ENCODE measurements around the gene EGR4. TPM values are rescaled to one million over a fixed set of nuclear protein-coding genes. Genes with fewer than 3 reads are reported as not detected.
A peak's percentile ranks its signal among the peaks of the same experiment; 100 is the strongest.

EGR4 gene
- polyA plus RNA-seq, 1 of the 3 experiments (the other 2 are of a cell fraction): 0.02 TPM

- 85% methylated on average over 3 of the region's 3 CpGs for WGBS (ENCODE audit: low lambda C conversion rate)
Measured at GRCh38 chr2:73244580-73244979, 48.8 kb downstream of the EGR4 start.

GRCh38 chr2:73243884-73244570 lies 49.3 kb downstream of the EGR4 start:
- POLR2A ChIA-PET: interaction anchor here (0.9 to 1.5 kb wide), 5 partner anchors 9 to 13 kb away, joined by 3 to 13 read pairs (median 6); partner anchors contain the start of genes CCT7 and PRADC1
- DNase-seq: peak; percentile 74
- TF ChIP-seq TAF1 (IDR thresholded peaks at IDR 0.05; ENCODE audit: borderline replicate concordance, low read depth, low read length) (no peak), YY1 (IDR thresholded peaks at IDR 0.05; ENCODE audit: low read depth) (no peak), POLR2AphosphoS5 (IDR thresholded peaks at IDR 0.05; ENCODE audit: low read depth, low read length) (no peak), RXRA (IDR thresholded peaks at IDR 0.05; ENCODE audit: borderline replicate concordance, low read depth) (no peak), SMC3 (IDR thresholded peaks at IDR 0.05; ENCODE audit: low read depth, low read length) (no peak), USF1 (IDR thresholded peaks at IDR 0.05; ENCODE audit: borderline replicate concordance, low read depth) (no peak), MEF2A (IDR thresholded peaks at IDR 0.05; ENCODE audit: borderline replicate concordance, low read depth) (no peak), MXI1 (IDR thresholded peaks at IDR 0.05; ENCODE audit: low read depth, low read length) (peak; percentile 81; the same call in 1 of the 2 replicates), GATA2 (CRISPR knock-in tag; IDR thresholded peaks at IDR 0.05) (peak; percentile 60), JUND (IDR thresholded peaks at IDR 0.05) (no peak), FOSL2 (IDR thresholded peaks at IDR 0.05; ENCODE audit: borderline replicate concordance, low read depth) (no peak)
- TF ChIP-seq, protein P1, sequence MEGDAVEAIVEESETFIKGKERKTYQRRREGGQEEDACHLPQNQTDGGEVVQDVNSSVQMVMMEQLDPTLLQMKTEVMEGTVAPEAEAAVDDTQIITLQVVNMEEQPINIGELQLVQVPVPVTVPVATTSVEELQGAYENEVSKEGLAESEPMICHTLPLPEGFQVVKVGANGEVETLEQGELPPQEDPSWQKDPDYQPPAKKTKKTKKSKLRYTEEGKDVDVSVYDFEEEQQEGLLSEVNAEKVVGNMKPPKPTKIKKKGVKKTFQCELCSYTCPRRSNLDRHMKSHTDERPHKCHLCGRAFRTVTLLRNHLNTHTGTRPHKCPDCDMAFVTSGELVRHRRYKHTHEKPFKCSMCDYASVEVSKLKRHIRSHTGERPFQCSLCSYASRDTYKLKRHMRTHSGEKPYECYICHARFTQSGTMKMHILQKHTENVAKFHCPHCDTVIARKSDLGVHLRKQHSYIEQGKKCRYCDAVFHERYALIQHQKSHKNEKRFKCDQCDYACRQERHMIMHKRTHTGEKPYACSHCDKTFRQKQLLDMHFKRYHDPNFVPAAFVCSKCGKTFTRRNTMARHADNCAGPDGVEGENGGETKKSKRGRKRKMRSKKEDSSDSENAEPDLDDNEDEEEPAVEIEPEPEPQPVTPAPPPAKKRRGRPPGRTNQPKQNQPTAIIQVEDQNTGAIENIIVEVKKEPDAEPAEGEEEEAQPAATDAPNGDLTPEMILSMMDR (IDR thresholded peaks at IDR 0.05): no peak
- TF ChIP-seq, protein P2, sequence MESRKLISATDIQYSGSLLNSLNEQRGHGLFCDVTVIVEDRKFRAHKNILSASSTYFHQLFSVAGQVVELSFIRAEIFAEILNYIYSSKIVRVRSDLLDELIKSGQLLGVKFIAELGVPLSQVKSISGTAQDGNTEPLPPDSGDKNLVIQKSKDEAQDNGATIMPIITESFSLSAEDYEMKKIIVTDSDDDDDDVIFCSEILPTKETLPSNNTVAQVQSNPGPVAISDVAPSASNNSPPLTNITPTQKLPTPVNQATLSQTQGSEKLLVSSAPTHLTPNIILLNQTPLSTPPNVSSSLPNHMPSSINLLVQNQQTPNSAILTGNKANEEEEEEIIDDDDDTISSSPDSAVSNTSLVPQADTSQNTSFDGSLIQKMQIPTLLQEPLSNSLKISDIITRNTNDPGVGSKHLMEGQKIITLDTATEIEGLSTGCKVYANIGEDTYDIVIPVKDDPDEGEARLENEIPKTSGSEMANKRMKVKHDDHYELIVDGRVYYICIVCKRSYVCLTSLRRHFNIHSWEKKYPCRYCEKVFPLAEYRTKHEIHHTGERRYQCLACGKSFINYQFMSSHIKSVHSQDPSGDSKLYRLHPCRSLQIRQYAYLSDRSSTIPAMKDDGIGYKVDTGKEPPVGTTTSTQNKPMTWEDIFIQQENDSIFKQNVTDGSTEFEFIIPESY (IDR thresholded peaks at IDR 0.05; ENCODE audit: borderline replicate concordance, low read depth): no peak
- TF ChIP-seq, protein P3, sequence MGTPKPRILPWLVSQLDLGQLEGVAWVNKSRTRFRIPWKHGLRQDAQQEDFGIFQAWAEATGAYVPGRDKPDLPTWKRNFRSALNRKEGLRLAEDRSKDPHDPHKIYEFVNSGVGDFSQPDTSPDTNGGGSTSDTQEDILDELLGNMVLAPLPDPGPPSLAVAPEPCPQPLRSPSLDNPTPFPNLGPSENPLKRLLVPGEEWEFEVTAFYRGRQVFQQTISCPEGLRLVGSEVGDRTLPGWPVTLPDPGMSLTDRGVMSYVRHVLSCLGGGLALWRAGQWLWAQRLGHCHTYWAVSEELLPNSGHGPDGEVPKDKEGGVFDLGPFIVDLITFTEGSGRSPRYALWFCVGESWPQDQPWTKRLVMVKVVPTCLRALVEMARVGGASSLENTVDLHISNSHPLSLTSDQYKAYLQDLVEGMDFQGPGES (IDR thresholded peaks at IDR 0.05; ENCODE audit: low read depth, low read length): no peak
- TF ChIP-seq, protein P4, sequence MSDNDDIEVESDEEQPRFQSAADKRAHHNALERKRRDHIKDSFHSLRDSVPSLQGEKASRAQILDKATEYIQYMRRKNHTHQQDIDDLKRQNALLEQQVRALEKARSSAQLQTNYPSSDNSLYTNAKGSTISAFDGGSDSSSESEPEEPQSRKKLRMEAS (IDR thresholded peaks at IDR 0.05; ENCODE audit: low read depth): no peak

More at GRCh38 chr2:73244580-73244979, 48.8 kb downstream of the EGR4 start:
- Histone ChIP-seq H3K36me3 (replicated peaks in 1 of 2; ENCODE audit: control insufficient read depth in 1 of 2, insufficient read depth in 2 of 2, low read length in 1 of 2) (peaks cover 89 to 94% of the 10 kb centered on the region in 2 experiments), H3K4me3 (ENCODE audit: low read depth in 2 of 2, low read length in 1 of 2) (no peak overlapping the region), H4K20me1 (ENCODE audit: insufficient read depth) (peaks cover 52% of the 10 kb centered on the region), H3K4me2 (no peak overlapping the region), H2AFZ (ENCODE audit: low read depth) (no peak overlapping the region), H3K9me2 (no peaks in the 10 kb centered on the region), H3K9ac (no peak overlapping the region), H3F3A (replicated peaks; ENCODE audit: insufficient read depth) (peaks cover 6% of the 10 kb centered on the region), H3K27ac (ENCODE audit: low read depth in 2 of 2, low read length in 1 of 2) (peak overlapping the region in 1 of 2 experiments; percentile 81; a peak in 2 of 4 replicates), H3K9me3 (no peaks in the 10 kb centered on the region), H3K79me2 (ENCODE audit: insufficient read depth) (peaks cover 49% of the 10 kb centered on the region), H3K4me1 (ENCODE audit: control insufficient read depth in 1 of 2, insufficient read depth in 2 of 2, low read depth in 1 of 2, low read length in 1 of 2) (peaks cover 0 to 21% of the 10 kb centered on the region in 2 experiments; a peak in 2 of 4 replicates), H3K27me3 (ENCODE audit: insufficient read depth) (no peaks in the 10 kb centered on the region)
- CTCF ChIA-PET: interaction anchor here (0.9 to 3.5 kb wide), 6 partner anchors 10 to 67 kb away, joined by 3 to 19 read pairs (median 4); partner anchors contain the start of gene CCT7
- DNase-seq: no peak
- POLR2A ChIA-PET: interaction anchor here (0.9 to 1.5 kb wide), 5 partner anchors 8 to 13 kb away, joined by 3 to 13 read pairs (median 6); partner anchors contain the start of genes CCT7 and PRADC1
- TF ChIP-seq, protein P5, sequence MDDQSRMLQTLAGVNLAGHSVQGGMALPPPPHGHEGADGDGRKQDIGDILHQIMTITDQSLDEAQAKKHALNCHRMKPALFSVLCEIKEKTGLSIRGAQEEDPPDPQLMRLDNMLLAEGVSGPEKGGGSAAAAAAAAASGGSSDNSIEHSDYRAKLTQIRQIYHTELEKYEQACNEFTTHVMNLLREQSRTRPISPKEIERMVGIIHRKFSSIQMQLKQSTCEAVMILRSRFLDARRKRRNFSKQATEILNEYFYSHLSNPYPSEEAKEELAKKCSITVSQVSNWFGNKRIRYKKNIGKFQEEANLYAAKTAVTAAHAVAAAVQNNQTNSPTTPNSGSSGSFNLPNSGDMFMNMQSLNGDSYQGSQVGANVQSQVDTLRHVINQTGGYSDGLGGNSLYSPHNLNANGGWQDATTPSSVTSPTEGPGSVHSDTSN (IDR thresholded peaks at IDR 0.05): no peak
- TF ChIP-seq MEF2A (IDR thresholded peaks at IDR 0.05; ENCODE audit: borderline replicate concordance, low read depth): no peak
- no peak for TF ChIP-seq JUND (IDR thresholded peaks at IDR 0.05)
- TF ChIP-seq SMC3 (IDR thresholded peaks at IDR 0.05; ENCODE audit: low read depth, low read length): no peak
- TF ChIP-seq TAF1 (IDR thresholded peaks at IDR 0.05; ENCODE audit: borderline replicate concordance, low read depth, low read length): no peak
- TF ChIP-seq RAD21 (IDR thresholded peaks at IDR 0.05; ENCODE audit: low read length): no peak
- no peak for TF ChIP-seq FOXM1 (IDR thresholded peaks at IDR 0.05; ENCODE audit: low read depth)

More at GRCh38 chr2:73243884-73244570, 49.3 kb downstream of the EGR4 start:
- 25% methylated on average over 5 of the region's 5 CpGs for WGBS (ENCODE audit: low lambda C conversion rate)
- Histone ChIP-seq H3K4me3 (ENCODE audit: low read depth in 2 of 2, low read length in 1 of 2) (no peak overlapping the region), H3K79me2 (ENCODE audit: insufficient read depth) (peaks cover 55% of the 10 kb centered on the region), H3K27me3 (ENCODE audit: insufficient read depth) (no peaks in the 10 kb centered on the region), H3K36me3 (replicated peaks in 1 of 2; ENCODE audit: control insufficient read depth in 1 of 2, insufficient read depth in 2 of 2, low read length in 1 of 2) (peaks cover 89% of the 10 kb centered on the region in 2 experiments), H4K20me1 (ENCODE audit: insufficient read depth) (peaks cover 58% of the 10 kb centered on the region), H3K4me1 (ENCODE audit: control insufficient read depth in 1 of 2, insufficient read depth in 2 of 2, low read depth in 1 of 2, low read length in 1 of 2) (peaks cover 0 to 22% of the 10 kb centered on the region in 2 experiments; a peak in 2 of 4 replicates), H3K9me3 (no peaks in the 10 kb centered on the region), H3K9ac (no peak overlapping the region), H3K9me2 (no peaks in the 10 kb centered on the region), H3F3A (replicated peaks; ENCODE audit: insufficient read depth) (peaks cover 6% of the 10 kb centered on the region), H2AFZ (ENCODE audit: low read depth) (no peak overlapping the region), H3K4me2 (no peak overlapping the region), H3K27ac (ENCODE audit: low read depth in 2 of 2, low read length in 1 of 2) (peak overlapping the region in 1 of 2 experiments; percentile 81; a peak in 2 of 4 replicates)
- CTCF ChIA-PET: interaction anchor here (0.6 to 3.5 kb wide), 7 partner anchors 10 to 436 kb away, joined by 3 to 19 read pairs (median 3); partner anchors contain the start of gene CCT7
